HCT116 (cell line): ENCODE measurements around the gene NOSIP. TPM values are rescaled to one million over a fixed set of nuclear protein-coding genes. Genes with fewer than 3 reads are reported as not detected.

Source experiments
- ATAC-seq: fragments of 200-7000 bp; cut with Tn5 transposase; 2 replicates; pipeline ENCODE4 v1.9.1; 2020; ENCODE audit warnings: mild to moderate bottlenecking, moderate library complexity
- BruUV-seq: library from RNA; stranded (reverse); fragments of 400-500 nt; replicated peaks from 2 replicates; lab custom pipeline; 2021; lab: Mats Ljungman, UMichigan
- CTCF ChIA-PET: fragments of 300-600 bp; sonication (Branson Sonifier 250); formaldehyde crosslinking; loops from one replicate; lab custom pipeline; 2021; ENCODE audit warnings: antibody characterized with exemption; lab: Charles Lee
- POLR2A ChIA-PET: fragments of 300-600, 350-600 bp; sonication (Branson Sonifier 250); formaldehyde crosslinking; loops from one replicate; lab custom pipeline; 2021; ENCODE audit warnings: antibody characterized with exemption; lab: Charles Lee
- RAD21 ChIA-PET, 2 experiments: fragments of 300-600 bp; sonication (Branson Sonifier 250); formaldehyde crosslinking; loops; one replicate each; lab custom pipeline; 2023; ENCODE audit warnings: low total read pairs in 2 of 2; ENCODE audit not compliant: uncharacterized antibody in 2 of 2, unreplicated experiment in 2 of 2, low non-redundant PET in 1 of 2; lab: Charles Lee
- DNase-seq: peaks from one replicate; pipeline ENCODE4 v3.0.0-alpha.2; 2010; ENCODE audit warnings: low read depth, low spot score
- H2AFZ ChIP-seq: fragments of 200-600 bp; shearing (Covaris generic), sonication (generic); 2 replicates; pipeline ENCODE4 v1.6.1; 2017; ENCODE audit warnings: low read depth, mixed run types, mixed read lengths, antibody characterized with exemption, low read length; ENCODE audit not compliant: poor library complexity, severe bottlenecking
- H3K27ac ChIP-seq: 2 replicates; pipeline ENCODE4 v1.5.1; 2012; ENCODE audit warnings: low read depth, low read length
- H3K27me3 ChIP-seq: fragments of 200-600 bp; sonication (generic); 2 replicates; pipeline ENCODE4 v1.6.1; 2016; ENCODE audit warnings: mixed run types, low read length, mixed read lengths; ENCODE audit not compliant: insufficient read depth
- H3K36me3 ChIP-seq, 2 experiments: fragments of 200-500 bp in 1 of 2; fragments of 200-600 bp in 1 of 2; sonication (Bioruptor generic) in 1 of 2; sonication (generic) in 1 of 2; 2 replicates each; pipeline versions ENCODE4 v1.5.1 to v1.6.1; 2014 to 2016; ENCODE audit warnings: low read length in 2 of 2, inconsistent platforms in 1 of 2, mixed read lengths in 1 of 2, mixed run types in 1 of 2; ENCODE audit not compliant: insufficient read depth in 2 of 2, control insufficient read depth in 1 of 2
- H3K4me1 ChIP-seq, 2 experiments: fragments of 200-600 bp in 1 of 2; sonication (generic) in 1 of 2; 2 replicates each; pipeline versions ENCODE4 v1.5.1 to v1.6.1; 2012 to 2017; ENCODE audit warnings: low read length in 2 of 2, inconsistent platforms in 1 of 2, mild to moderate bottlenecking in 1 of 2, mixed read lengths in 1 of 2, mixed run types in 1 of 2, moderate library complexity in 1 of 2; ENCODE audit not compliant: insufficient read depth in 2 of 2, control insufficient read depth in 1 of 2
- H3K4me2 ChIP-seq: fragments of 200-600 bp; sonication (generic); 2 replicates; pipeline ENCODE4 v1.6.1; 2017; ENCODE audit warnings: mixed run types, low read length, mixed read lengths
- H3K4me3 ChIP-seq, 2 experiments: fragments of 200-600 bp in 1 of 2; sonication (generic) in 1 of 2; replicated peaks in 1 of 2; 2 replicates each; pipeline ENCODE4 v1.5.1; 2011 to 2016; ENCODE audit warnings: low read length in 2 of 2, control low read depth in 1 of 2, low read depth in 1 of 2, mild to moderate bottlenecking in 1 of 2, mixed read lengths in 1 of 2, mixed run types in 1 of 2
- H3K79me2 ChIP-seq: fragments of 200-600 bp; sonication (generic); 2 replicates; pipeline ENCODE4 v1.6.1; 2017; ENCODE audit warnings: mild to moderate bottlenecking, mixed run types, low read length, moderate library complexity, mixed read lengths; ENCODE audit not compliant: insufficient read depth
- H3K9ac ChIP-seq: fragments of 200-600 bp; sonication (generic); 2 replicates; pipeline ENCODE4 v1.6.1; 2016; ENCODE audit warnings: low read length, mixed read lengths
- H3K9me2 ChIP-seq: fragments of 200-600 bp; sonication (generic), shearing (Covaris generic); 2 replicates; pipeline ENCODE4 v1.6.1; 2017; ENCODE audit warnings: mixed run types, mild to moderate bottlenecking, moderate library complexity; ENCODE audit not compliant: insufficient read depth
- H3K9me3 ChIP-seq, 2 experiments: fragments of 200-500 bp in 1 of 2; fragments of 200-600 bp in 1 of 2; sonication (Bioruptor generic) in 1 of 2; sonication (generic) in 1 of 2; 2 replicates each; pipeline ENCODE4 v1.6.1; 2014 to 2017; ENCODE audit warnings: low read length in 2 of 2, mixed read lengths in 2 of 2, inconsistent platforms in 1 of 2, low read depth in 1 of 2, mild to moderate bottlenecking in 1 of 2, mixed run types in 1 of 2, moderate library complexity in 1 of 2; ENCODE audit not compliant: control insufficient read depth in 1 of 2, insufficient read depth in 1 of 2
- H4K20me1 ChIP-seq: fragments of 200-600 bp; sonication (generic), shearing (Covaris generic); 2 replicates; pipeline ENCODE4 v1.6.1; 2017; ENCODE audit warnings: mixed run types, mild to moderate bottlenecking, moderate library complexity; ENCODE audit not compliant: insufficient read depth
- CBX3 ChIP-seq: IDR thresholded peaks from 2 replicates; pipeline ENCODE4 v1.6.1; 2012; ENCODE audit warnings: low read depth
- EGR1 ChIP-seq: IDR thresholded peaks from 2 replicates; pipeline ENCODE4 v1.6.1; 2012; ENCODE audit warnings: low read depth
- EZH2 ChIP-seq: fragments of 200-600 bp; sonication (generic); IDR thresholded peaks from 2 replicates; pipeline ENCODE4 v1.6.1; 2017; ENCODE audit warnings: antibody characterized with exemption, mixed run types
- FOSL1 ChIP-seq: IDR thresholded peaks from 2 replicates; pipeline ENCODE4 v1.6.1; 2012; ENCODE audit warnings: low read depth
- JUND ChIP-seq: IDR thresholded peaks from 2 replicates; pipeline ENCODE4 v1.6.1; 2012
- POLR2A ChIP-seq: IDR thresholded peaks from 2 replicates; pipeline ENCODE4 v1.7.0; 2011; ENCODE audit warnings: borderline replicate concordance; ENCODE audit not compliant: insufficient read depth, insufficient read length; ENCODE audit errors: extremely low read depth
- POLR2AphosphoS5 ChIP-seq: IDR thresholded peaks from 2 replicates; pipeline ENCODE4 v1.6.1; 2011; ENCODE audit warnings: mild to moderate bottlenecking, low read depth, low read length, moderate library complexity
- RAD21 ChIP-seq: IDR thresholded peaks from 2 replicates; pipeline ENCODE4 v1.6.1; 2012; ENCODE audit warnings: low read depth, mild to moderate bottlenecking
- SIN3A ChIP-seq: IDR thresholded peaks from 2 replicates; pipeline ENCODE4 v1.6.1; 2012; ENCODE audit warnings: low read depth
- SP1 ChIP-seq: IDR thresholded peaks from 2 replicates; pipeline ENCODE4 v1.6.1; 2012; ENCODE audit warnings: low read depth
- YY1 ChIP-seq: IDR thresholded peaks from 2 replicates; pipeline ENCODE4 v1.6.1; 2011; ENCODE audit warnings: low read length, low read depth, moderate library complexity, mild to moderate bottlenecking; ENCODE audit not compliant: insufficient replicate concordance; ENCODE audit errors: extremely low read depth
- ZFX ChIP-seq: fragments of 450-650 bp; IDR thresholded peaks from 2 replicates; pipeline ENCODE4 v1.6.1; 2017
- ZNF274 ChIP-seq: fragments of 200-500 bp; sonication (Bioruptor generic); IDR thresholded peaks from 2 replicates; pipeline ENCODE4 v1.6.1; 2014; ENCODE audit warnings: mild to moderate bottlenecking, low read depth, low read length, inconsistent platforms
- intact Hi-C: fragments of 100-400 bp; cut with micrococcal nuclease; formaldehyde crosslinking; loops from 2 replicates; pipeline ENCODE4 v1.10.0; 2022
- total RNA-seq: library from RNA; stranded (reverse); gene quantifications from one replicate; pipeline ENCODE4 v1.2.1, GENCODE V29; 2021; ENCODE audit not compliant: unreplicated experiment
- TF ChIP-seq, protein P1 (sequence below): IDR thresholded peaks from 2 replicates; pipeline ENCODE4 v1.6.1; 2012
- TF ChIP-seq, protein P2 (sequence below): IDR thresholded peaks from 2 replicates; pipeline ENCODE4 v1.6.1; 2011; ENCODE audit warnings: mild to moderate bottlenecking, low read length, moderate library complexity; ENCODE audit not compliant: insufficient replicate concordance; ENCODE audit errors: extremely low read depth
- TF ChIP-seq, protein P3 (sequence below): IDR thresholded peaks from 2 replicates; pipeline ENCODE4 v1.6.1; 2012
- TF ChIP-seq, protein P4 (sequence below), 3 experiments: fragments of 200-600 bp in 1 of 3; sonication (generic) in 1 of 3; IDR thresholded peaks in 2 of 3; conservative IDR thresholded peaks in 1 of 3; 2 replicates each; pipeline ENCODE4 v1.5.1; 2012 to 2017; ENCODE audit warnings: low read depth in 2 of 3, low read length in 2 of 3, antibody characterized with exemption in 1 of 3, borderline replicate concordance in 1 of 3, control low read depth in 1 of 3, mild to moderate bottlenecking in 1 of 3, mixed read lengths in 1 of 3, mixed run types in 1 of 3, moderate library complexity in 1 of 3; ENCODE audit not compliant: insufficient read depth in 1 of 3

The NOSIP gene
- total RNA-seq, 1 experiment from 2014 or later, result 133 TPM

DNA sequence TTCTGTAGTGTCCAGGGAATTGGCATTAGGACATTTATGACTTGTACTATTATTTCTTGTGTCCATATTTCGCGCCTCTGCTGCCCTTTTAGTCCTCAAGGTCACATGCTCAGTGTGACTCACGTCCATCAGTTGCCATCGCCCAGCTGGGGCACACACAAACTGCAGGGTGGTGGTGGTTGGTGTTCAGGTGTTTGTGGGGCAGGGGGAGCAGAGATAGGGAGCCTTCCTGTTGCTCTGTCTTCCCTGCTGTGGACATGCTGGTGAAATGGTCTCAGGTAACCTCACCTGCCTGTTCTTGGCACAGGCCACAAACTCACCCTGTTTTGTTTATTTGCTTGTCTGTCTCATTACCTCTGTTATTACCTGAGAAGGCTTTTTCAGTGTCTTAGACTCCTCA is 33.0 kb upstream of the NOSIP start:
- peaks cover 66% of the 10 kb centered on the region for H3K79me2 ChIP-seq
- peaks cover 7% of the 10 kb centered on the region; the same call in 1 of the 2 replicates for H4K20me1 ChIP-seq
- peak overlapping the region; percentile 69 for H3K27ac ChIP-seq
- peak overlapping the region; percentile 43 for H3K9ac ChIP-seq
- no peak for TF ChIP-seq SP1
- TF ChIP-seq JUND, result peak; percentile 19; the same call in 1 of the 2 replicates
- TF ChIP-seq FOSL1, result peak; percentile 42; the same call in 1 of the 2 replicates
- ATAC-seq (peak; percentile 49), DNase-seq (no peak)
- H3K4me1 ChIP-seq, result peaks cover 28 to 36% of the 10 kb centered on the region in 2 experiments
- no peaks in the 10 kb centered on the region for H3K9me2 ChIP-seq
- H3K36me3 ChIP-seq, result peaks cover 22 to 27% of the 10 kb centered on the region in 2 experiments; a peak in 3 of 4 replicates
- BruUV-seq, result no TSS peak
- ChIA-PET CTCF (no interaction called here), POLR2A (no interaction called here), RAD21 (interaction anchor here in 1 of 2 experiments (0.7 kb wide), 1 partner anchor 10 kb away, joined by 3 read pairs; no protein-coding TSS in a partner anchor)
- H3K4me3 ChIP-seq, result peak overlapping the region; percentile 10 to 48; a peak in 3 of 4 replicates
- no peaks in the 10 kb centered on the region for H3K9me3 ChIP-seq
- H2AFZ ChIP-seq, result no peak overlapping the region
- H3K4me2 ChIP-seq, result peak overlapping the region; percentile 69
- no peaks in the 10 kb centered on the region for H3K27me3 ChIP-seq
- intact Hi-C loops, result no loop called here

DNA sequence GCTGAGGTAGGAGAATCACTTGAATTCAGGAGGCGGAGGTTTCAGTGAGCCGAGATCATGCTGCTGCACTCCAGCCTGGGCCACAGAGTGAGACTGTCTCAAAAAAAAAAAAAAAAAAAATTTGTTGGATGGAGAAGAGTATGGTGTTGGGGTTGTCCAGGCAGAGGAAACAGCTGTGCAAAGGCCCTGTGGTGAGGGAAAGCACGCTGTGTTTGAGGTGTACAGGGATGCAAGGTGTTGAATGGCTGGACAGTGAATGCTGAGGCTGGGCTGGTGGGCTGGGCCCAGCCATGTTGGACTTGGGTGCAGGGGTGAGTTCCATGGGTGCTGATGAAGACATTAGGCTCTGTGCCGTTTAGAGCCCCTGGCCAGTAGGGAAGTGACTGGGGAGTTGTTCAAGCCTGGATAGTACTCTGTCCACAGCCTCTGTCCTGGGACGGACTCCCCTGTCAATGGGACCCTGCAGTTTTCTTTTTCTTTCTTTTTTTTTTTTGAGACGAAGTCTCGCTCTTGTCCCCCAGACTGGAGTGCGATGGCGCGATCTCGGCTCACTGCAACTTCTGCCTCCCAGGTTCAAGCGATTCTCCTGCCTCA is 29.2 kb upstream of the NOSIP start:
- TF ChIP-seq, protein P1, sequence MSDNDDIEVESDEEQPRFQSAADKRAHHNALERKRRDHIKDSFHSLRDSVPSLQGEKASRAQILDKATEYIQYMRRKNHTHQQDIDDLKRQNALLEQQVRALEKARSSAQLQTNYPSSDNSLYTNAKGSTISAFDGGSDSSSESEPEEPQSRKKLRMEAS, result no peak
- TF ChIP-seq, protein P2, sequence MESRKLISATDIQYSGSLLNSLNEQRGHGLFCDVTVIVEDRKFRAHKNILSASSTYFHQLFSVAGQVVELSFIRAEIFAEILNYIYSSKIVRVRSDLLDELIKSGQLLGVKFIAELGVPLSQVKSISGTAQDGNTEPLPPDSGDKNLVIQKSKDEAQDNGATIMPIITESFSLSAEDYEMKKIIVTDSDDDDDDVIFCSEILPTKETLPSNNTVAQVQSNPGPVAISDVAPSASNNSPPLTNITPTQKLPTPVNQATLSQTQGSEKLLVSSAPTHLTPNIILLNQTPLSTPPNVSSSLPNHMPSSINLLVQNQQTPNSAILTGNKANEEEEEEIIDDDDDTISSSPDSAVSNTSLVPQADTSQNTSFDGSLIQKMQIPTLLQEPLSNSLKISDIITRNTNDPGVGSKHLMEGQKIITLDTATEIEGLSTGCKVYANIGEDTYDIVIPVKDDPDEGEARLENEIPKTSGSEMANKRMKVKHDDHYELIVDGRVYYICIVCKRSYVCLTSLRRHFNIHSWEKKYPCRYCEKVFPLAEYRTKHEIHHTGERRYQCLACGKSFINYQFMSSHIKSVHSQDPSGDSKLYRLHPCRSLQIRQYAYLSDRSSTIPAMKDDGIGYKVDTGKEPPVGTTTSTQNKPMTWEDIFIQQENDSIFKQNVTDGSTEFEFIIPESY, result no peak
- no peak for TF ChIP-seq FOSL1
- TF ChIP-seq EGR1, result no peak
- no peak for TF ChIP-seq EZH2
- TF ChIP-seq, protein P3, sequence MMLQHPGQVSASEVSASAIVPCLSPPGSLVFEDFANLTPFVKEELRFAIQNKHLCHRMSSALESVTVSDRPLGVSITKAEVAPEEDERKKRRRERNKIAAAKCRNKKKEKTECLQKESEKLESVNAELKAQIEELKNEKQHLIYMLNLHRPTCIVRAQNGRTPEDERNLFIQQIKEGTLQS, result no peak
- no peak for TF ChIP-seq CBX3
- no peak for TF ChIP-seq JUND
- TF ChIP-seq RAD21, result no peak
- no peak for TF ChIP-seq ZNF274
- TF ChIP-seq, protein P4, sequence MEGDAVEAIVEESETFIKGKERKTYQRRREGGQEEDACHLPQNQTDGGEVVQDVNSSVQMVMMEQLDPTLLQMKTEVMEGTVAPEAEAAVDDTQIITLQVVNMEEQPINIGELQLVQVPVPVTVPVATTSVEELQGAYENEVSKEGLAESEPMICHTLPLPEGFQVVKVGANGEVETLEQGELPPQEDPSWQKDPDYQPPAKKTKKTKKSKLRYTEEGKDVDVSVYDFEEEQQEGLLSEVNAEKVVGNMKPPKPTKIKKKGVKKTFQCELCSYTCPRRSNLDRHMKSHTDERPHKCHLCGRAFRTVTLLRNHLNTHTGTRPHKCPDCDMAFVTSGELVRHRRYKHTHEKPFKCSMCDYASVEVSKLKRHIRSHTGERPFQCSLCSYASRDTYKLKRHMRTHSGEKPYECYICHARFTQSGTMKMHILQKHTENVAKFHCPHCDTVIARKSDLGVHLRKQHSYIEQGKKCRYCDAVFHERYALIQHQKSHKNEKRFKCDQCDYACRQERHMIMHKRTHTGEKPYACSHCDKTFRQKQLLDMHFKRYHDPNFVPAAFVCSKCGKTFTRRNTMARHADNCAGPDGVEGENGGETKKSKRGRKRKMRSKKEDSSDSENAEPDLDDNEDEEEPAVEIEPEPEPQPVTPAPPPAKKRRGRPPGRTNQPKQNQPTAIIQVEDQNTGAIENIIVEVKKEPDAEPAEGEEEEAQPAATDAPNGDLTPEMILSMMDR (IDR thresholded peaks at IDR 0.05 in 2 of 3, conservative IDR thresholded peaks at IDR 0.05 in 1 of 3; ENCODE audit: borderline replicate concordance in 1 of 3, insufficient read depth in 1 of 3, low read depth in 2 of 3, low read length in 2 of 3), result no peak
- TF ChIP-seq POLR2AphosphoS5, result no peak
- TF ChIP-seq POLR2A, result no peak
- no peak for TF ChIP-seq YY1
- no peak for TF ChIP-seq ZFX
- no peak for TF ChIP-seq SIN3A
- ChIA-PET RAD21 (no interaction called here), CTCF (interaction anchor here (1.3 kb wide), 1 partner anchor 39 kb away, joined by 3 read pairs; no protein-coding TSS in a partner anchor), POLR2A (no interaction called here)
- no peak overlapping the region for H3K4me2 ChIP-seq
- no peak overlapping the region for H3K27ac ChIP-seq
- peaks cover 75% of the 10 kb centered on the region for H3K79me2 ChIP-seq
- no peaks in the 10 kb centered on the region for H3K9me2 ChIP-seq
- peaks cover 26 to 31% of the 10 kb centered on the region in 2 experiments for H3K4me1 ChIP-seq
- H3K36me3 ChIP-seq, result peaks cover 13 to 16% of the 10 kb centered on the region in 2 experiments; a peak in 3 of 4 replicates
- no peaks in the 10 kb centered on the region for H3K27me3 ChIP-seq
- ATAC-seq (no peak), DNase-seq (no peak)
- intact Hi-C loops, result no loop called here
- no peak overlapping the region for H3K4me3 ChIP-seq
- no peak overlapping the region for H3K9ac ChIP-seq
- no TSS peak for BruUV-seq
- no peak overlapping the region for H2AFZ ChIP-seq
- H4K20me1 ChIP-seq, result peaks cover 7% of the 10 kb centered on the region; the same call in 1 of the 2 replicates
- H3K9me3 ChIP-seq, result no peaks in the 10 kb centered on the region
